ENCODE results near the gene GABRR2.

DNA sequence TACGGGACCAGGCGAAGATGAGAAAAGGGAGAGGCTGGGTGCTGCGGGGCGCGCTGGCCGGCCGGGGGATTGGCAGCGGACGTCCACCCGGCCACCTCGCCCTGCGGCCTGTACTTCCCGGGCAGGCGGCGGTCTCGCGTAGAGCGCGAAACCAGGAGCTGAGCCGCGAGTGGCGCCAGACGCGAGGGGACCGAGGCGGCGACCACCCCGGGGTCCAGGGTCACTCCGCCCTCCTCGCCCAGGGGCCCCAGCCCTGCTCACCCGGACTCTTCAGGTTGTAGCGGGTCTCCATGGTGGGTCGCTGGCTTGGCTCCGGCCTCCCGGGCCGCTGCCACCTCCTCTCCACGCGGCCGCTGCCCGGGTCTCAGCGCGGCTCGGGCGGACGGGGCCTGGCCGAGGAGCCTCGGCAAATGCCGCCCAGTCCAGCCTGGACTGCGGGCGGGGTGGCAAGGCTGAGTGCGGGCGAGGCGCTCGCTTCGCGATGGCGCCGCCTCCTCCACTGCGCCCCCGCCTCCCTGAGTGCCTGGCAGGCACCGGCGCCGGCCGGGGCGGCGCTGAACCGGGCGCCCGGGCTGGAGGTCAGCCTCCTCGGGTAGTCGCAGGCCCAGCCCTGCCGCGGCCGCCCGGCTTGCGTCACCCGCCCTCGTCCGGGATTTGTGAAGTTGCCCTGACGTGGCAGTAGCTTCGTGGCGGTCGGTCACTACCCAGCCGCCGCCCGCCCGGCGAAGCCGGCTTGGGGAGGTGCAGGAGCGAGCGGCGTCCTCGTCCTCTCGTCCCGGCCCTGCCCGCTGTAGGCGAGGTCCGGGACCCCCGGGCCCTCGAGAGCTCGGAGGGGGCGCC is 37.4 kb upstream of the GABRR2 start, which contains the start of gene UBE2J1:
- TF ChIP-seq, protein P1, sequence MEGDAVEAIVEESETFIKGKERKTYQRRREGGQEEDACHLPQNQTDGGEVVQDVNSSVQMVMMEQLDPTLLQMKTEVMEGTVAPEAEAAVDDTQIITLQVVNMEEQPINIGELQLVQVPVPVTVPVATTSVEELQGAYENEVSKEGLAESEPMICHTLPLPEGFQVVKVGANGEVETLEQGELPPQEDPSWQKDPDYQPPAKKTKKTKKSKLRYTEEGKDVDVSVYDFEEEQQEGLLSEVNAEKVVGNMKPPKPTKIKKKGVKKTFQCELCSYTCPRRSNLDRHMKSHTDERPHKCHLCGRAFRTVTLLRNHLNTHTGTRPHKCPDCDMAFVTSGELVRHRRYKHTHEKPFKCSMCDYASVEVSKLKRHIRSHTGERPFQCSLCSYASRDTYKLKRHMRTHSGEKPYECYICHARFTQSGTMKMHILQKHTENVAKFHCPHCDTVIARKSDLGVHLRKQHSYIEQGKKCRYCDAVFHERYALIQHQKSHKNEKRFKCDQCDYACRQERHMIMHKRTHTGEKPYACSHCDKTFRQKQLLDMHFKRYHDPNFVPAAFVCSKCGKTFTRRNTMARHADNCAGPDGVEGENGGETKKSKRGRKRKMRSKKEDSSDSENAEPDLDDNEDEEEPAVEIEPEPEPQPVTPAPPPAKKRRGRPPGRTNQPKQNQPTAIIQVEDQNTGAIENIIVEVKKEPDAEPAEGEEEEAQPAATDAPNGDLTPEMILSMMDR (IDR thresholded peaks at IDR 0.05; ENCODE audit: low read length) = no peak
- no peak for TF ChIP-seq EZH2 (IDR thresholded peaks at IDR 0.05; ENCODE audit: borderline replicate concordance, low read length)

Measured in OCI-LY1 (cell line).